HG02884 (cell line): ENCODE measurements around the gene TNC.

ENCODE experiments used
- ATAC-seq: cut with Tn5 transposase; IDR thresholded peaks from one replicate; pipeline ENCODE4 v1.9.1; 2021; ENCODE audit warnings: mild to moderate bottlenecking, moderate library complexity; ENCODE audit not compliant: unreplicated experiment

Gene TNC

DNA sequence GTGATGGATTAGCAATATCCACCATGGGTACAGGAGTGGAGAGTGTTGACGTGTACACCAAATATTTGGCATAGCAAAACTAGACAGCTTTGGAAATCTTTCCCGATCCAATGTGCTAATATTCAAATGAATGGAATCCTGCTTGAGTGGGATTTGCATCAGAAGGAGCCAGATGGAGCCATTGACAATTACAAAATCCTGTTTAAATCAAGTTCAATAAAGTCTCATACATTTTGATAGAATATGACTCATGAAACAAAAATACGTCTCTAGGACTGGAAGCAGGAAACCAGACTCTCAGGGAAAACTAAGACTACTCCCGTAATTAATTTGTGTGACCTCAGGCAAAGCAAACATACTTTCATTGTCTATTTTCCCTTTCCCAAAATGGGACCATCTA, 13.0 kb downstream of the TNC start:
- ATAC-seq: no peak

DNA sequence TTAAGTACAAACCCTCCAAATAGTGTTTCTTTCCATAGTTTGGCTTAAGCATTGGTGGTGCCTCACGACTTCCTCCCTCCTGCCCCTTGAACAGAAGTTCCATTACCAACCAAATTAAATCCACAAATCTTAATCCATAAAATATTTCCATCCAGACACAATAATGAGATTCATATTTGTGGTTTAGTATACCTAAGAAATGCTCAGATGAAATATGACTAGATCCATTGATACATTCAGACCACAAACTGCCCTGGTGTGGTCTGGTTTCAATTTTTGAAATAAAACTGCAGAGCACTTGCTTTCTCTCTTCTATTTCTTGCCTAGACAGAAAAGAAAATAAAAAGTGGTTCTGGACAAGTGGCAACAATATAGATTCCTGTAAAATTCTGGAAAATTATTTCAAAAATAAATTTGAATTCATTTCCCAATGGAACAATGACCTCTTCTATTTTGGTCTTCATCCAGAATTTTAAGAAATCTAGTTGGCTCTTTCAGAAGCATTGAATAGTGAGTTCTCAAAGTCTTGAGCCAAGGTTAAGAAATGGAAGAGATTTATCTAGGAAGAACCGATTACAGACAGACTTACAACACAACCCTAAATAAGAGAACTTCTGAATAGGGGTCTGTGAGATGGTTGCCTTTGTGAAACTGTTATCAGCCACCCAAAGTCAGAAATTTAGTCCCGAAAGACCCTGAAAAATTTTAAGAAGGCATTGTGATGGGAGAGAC, 14.0 kb downstream of the TNC start:
- no peak for ATAC-seq

DNA sequence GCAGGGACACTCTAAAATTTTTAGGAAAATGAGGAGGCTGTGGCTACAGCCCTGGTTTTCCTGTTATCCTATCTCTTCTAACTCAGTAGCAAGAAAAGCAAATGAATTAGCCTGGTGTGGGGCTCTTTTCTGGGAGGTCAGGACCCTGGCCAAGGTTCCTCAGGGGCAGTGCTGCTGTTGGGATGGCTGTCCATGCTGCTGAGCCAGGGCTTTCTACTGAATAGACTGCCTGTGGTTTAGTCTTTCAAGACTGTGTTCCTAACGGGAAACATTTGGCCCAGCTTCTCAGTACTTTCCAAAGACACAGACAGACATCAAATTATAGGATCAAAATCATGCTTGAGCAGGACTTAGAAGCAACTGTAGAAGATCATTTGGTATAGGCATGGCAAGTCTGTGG, 18.1 kb downstream of the TNC start:
- ATAC-seq: no peak

DNA sequence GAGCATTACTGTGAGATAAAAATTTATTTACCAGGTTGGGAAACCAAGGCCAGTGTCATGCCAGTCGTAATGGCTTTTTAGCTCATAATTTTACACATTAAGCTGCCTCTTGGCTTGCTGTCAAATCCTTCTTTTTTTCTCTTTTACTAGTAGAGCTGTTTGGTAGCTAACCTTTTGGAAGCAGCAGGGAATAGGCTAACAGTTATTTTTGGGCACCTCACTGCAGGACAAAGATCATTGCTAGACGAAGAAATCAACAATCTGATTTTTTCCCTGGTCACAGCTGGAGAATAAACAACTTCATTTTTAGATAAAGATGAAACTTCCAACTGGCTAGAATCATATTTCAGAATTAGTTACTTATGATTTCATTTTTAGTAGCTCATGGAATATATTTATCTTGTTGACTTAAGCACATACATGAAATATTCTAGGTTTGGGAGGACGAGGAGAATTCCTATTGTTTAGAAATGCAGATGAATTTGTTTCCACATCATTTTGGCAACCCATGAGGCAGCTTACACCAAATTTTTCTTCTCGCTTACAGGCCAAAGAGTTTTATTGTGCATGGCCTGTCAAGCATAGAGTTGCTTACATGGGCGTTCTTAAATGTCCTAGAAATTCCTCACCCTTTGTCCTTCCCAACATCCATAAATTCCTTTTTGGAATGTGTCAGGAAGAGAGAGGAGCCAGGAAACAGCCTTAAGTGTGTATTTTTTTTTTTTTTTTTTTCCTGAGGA, 19.6 kb downstream of the TNC start:
- ATAC-seq: no peak

DNA sequence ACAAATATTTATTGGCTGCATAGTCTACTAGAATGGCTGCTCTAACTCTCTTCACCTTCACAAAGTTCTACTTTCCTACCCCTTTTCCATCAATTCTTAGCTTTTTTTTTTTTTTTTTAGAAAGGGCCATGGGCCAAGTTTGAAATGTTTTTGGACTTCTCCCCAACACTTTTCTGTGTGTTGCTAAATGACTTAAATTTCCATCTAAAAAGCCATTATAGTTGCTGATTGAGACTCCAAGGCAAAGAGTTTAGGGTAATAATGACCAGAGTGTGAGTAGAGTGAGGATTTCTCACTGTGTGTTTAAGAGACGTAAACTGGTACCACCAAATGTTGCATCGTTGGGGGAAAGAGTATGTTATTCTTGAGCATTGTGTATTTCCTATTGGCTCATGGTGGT, 24.4 kb downstream of the TNC start:
- ATAC-seq: no peak

DNA sequence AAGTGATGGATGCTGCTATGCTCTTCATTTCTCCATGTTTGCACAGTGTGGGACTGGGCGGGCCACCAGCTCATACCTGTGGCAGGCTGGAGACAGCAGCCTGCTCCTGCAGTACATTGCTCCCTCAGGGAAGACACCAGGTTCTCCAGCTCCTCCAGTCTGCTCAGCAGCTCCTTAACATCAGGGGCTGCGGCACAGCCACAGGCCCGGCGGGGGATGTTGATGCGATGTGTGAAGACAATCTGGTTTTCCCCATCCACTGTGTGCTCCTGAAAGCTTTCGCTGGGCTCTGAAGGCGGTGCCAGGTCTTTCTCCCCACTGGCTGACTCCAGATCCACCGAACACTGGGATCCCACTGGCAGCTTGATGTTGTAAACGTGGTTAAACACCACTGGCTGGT, 27.5 kb downstream of the TNC start:
- no peak for ATAC-seq

DNA sequence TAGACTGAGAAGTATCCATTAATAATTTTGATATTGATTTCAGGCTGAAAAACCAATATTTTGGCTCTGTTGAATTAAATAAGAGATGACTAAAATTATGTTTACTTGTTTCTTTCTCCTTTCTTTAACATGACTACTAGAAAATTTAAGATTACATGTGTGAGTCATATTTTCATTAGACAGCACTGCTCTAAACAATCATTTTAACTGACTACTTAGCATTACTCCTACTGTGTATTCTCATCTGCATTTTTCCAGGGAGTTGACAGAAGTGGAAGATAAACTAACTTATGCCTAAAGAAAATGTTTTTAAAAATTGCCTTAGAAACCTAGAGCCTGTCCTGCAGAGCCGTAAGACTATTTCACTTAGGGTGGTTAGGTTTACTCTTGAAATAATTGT, 29.1 kb downstream of the TNC start:
- ATAC-seq: no peak

DNA sequence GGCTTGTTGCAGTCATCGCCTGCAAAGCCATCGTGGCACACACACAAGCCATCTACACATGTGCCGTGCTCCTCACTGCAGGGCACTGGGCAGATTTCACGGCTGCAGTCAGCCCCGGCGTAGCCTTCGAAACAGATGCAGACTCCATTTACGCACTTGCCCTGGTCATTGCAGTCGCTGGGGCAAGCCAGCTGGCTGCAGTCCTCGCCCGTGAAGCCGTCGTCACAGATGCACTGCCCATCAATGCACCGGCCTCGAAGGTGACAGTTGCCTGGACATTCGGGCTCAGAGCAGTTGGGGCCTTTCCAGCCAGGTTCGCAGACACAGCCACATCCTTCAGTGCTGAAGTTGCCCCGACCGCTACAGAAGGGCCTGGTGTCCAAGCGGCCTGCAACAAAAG, 31.1 kb downstream of the TNC start:
- ATAC-seq: no peak

DNA sequence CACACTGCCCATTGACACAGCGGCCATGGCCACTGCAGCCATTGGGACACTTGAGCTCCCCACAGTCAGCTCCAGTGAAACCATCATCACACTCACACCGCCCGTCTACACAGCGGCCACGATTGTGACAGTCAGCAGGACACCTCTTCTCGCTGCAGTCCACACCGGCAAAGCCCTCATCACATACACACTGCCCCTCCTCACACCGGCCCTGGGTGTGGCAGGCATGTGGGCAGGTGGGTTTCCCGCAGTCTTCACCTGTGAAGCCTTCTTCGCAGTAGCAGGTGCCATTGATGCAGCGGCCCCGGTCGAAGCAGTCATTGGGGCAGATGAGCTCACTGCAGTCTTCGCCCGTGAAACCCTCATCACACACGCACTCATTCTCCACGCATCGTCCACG, 31.5 kb downstream of the TNC start:
- ATAC-seq: no peak

DNA sequence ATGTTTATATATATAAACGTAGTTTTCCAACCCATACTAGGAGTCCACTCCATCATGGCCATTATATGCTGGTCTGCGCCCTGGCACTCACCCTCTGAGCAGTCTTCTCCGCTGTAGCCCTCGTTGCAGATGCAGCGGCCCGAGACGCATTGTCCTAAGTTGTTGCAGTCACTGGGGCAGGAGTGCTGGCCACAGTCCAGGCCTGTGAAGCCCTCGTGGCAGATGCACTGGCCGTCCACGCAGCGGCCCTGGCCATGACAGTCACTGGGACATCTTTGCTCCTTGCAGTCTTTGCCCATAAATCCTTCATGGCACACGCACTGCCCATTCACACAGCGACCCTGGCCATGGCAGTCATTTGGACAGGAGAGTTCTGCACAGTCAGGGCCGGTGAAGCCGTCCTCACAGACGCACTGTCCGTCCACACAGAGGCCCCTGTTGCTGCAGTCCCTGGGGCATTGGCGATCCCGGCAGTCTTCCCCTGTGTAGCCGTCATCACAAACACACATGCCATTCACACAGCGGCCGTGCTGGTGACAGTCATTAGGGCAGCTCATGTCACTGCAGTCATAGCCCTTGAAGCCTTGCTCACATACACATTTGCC, 32.1 kb downstream of the TNC start:
- no peak for ATAC-seq

DNA sequence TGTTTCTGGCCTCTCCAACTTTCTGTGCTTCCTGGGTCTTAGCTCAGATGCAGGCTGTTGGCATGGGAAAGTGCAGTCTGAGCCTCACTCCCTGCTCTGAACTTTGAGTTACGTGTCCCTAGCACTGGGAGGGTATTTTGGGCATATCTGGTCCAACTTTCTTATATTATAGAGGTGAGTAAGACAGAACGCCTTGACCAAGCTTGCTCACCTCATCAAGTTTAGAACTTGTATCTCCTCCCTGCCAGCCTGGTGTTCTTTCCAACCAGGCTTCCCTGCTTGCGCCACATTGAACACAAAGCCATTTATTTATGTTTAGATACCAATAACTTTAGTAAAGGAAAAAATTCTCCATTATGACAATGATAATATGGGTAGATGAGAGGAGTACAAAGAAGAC, 33.2 kb downstream of the TNC start:
- ATAC-seq: no peak

DNA sequence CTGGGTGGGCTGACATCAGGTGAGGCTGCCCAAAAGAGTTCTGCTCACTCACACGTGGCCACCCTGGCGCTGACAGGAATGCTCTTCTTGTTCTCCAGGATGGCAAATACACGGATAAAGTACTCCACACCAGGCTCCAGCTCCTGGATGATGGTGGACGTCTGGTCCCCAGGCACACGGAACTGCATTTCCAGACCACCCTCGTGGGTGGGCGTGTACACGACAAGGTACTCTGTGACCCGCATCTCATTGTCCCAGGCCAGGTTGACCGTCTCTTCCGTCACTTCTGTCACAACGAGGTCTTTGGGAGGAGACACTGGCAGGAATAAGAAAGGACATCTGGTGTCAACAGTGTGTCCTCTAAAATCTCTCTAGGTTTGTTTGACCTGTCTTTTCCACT, 33.8 kb downstream of the TNC start:
- no peak for ATAC-seq

DNA sequence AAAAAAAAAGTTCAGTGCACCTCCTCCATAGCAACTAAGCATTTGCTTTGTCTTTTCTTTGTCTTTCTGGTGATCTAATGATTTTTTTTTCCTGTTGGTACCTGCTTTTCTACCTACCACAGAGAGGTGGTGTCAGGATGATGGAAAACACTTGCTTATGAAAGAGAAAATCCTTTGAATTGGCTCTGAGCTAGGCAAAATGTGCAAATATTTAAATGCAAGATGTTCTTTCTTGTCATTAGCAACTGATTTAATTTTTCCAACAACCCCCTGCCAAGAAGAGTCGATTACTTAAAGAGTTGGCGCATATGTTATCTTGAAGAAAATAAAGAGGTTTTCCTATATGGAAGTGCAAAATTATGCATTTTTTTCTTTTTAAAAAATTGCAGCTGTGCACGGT, 37.7 kb downstream of the TNC start:
- ATAC-seq: no peak

DNA sequence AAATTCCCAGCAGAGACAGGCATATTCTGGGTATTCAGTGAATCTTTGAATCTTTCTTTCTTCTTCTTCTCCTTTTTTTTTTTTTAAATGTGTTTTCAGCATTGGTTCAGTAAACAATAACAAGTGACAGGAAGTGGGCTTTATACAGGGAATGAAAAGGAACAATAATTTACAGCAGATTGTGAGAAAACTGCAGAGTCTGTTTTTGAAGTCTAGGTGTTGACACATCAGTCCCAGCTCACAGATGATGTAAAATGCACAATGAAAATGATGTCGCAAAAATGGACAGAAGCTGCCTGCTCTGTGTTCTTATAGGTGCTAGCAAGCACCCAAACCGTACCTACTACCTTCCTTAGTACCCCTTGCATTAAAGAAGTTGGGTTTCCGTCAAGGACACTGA, 38.8 kb downstream of the TNC start:
- no peak for ATAC-seq

DNA sequence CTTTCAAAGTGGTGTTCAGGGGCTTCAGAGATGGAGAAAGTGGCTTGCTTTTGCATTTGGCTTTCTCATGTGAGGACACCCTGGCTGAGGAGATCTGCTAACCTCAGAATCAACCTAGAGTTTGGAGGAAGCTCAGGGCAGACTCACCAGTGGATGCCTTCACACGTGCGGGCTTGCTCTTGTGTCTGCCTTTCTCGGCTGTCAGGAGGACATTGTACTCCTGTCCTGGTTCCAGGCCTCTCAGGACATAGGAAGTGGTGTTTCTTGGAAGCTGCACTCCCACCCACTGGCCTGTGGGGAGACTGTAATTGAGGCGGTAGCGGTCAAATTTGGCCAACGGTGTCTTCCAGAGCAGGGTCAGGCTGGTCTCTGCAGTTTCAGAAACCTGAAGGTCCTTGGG, 44.5 kb downstream of the TNC start:
- ATAC-seq: no peak

DNA sequence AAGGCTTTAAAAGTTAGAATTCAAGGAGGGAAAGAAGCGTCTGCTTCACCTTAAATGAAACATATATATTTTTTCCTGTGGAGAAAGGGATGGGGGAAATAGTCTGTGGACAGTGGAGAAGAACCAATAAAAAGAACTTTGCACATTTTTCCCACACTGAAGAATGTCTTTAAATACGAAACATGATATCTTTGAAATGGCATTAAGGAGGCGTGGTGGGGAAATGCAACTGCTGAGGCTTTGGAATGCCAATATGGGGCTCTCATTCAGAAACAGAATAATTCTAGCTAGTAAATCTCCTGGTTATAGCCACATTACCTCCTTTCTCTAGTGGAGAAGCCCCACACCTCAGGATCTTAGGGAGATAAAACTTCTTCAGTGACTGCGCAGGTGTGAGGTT, 46.8 kb downstream of the TNC start:
- no peak for ATAC-seq

DNA sequence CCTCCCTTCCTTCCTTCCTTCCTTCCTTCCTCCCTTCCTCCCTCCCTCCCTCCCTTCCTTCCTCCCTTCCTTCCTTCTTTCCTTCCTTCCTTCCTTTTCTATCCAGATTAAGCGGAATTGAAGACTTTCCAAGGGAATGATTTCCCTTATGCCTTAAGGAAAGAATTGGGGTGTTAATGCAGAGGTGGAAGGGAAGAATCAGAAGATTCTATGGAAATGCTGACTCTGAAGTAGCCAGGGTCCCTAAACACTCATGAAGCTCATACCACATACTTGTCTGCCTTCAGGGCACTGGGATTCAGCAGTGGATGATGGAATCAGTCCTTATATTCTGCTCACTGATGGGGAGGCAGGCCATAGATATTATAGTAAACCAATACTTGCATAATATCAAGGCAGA, 48.2 kb downstream of the TNC start:
- no peak for ATAC-seq

DNA sequence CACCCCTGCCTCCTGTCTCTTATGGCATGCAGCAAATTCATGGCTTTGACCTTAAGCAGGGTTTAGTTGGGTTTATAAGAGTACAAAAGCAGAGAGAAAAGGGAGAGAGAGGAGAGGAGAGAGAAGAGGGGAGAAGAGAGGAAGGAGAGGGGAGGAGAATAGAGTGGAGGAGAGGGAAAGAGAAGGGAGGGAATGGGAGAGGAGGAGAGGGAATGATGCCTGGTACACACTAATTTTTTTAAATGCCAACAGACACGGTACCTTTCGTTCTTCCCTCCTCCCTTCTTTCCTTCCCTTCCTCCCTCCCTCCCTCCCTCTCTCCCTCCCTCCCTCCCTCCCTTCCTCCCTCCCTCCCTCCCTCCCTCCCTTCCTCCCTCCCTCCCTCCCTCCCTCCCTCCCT, 48.7 kb downstream of the TNC start:
- no peak for ATAC-seq

DNA sequence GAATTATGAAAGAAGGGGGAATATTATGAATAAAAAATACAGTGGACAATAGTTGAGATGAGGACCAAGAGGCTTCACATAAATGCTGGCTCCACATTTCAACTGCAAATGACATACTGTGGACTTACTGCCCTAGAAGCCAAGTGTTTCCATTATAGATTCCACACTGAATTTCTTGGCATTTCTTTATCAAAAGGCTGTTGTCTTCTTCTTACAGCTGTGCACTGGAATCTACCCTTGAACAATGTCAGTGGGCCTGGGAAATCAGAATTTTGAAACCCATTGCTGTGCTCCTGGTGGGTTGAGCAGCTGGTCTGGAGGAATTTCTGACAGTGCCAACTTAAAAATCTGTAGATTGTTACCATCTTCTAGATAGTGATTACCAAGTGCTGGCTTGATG, 49.9 kb downstream of the TNC start:
- ATAC-seq: no peak

DNA sequence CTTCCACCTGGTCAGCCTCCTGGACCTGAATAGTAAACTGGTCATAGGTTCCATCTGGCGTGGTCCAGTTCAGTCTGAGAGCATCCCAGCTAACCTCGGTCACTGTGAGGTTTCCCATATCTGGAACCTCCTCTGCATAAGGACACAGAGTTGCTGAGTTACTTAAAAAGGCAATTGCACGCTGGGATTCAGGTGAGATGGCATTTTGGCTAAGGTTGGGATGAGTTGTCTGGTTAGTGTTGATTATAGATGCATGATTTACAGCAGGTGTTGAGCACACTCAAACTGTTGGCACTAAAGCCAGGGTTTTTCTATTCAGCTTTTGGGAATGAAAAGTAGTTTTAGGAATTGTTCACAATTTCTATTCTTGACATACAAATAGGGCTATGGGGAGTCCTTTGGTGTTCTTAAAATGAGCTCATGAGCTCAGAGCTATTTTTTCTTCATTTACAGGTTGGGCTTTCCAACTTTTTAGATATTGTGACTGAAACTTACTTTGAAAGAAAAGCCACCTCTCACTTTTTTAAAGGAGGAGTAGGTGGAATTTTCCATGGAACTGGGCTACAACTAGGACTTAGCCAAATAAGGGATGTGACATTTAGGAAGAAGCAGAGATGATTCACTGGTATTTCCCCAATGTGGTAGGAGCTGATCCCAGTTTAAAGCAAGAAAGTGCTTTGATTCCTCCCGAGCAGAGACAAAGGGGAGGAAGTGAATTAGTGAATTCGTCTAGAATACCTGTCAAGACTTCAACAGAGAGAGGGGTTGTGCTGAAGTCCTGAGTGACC, 54.7 kb downstream of the TNC start:
- no peak for ATAC-seq

DNA sequence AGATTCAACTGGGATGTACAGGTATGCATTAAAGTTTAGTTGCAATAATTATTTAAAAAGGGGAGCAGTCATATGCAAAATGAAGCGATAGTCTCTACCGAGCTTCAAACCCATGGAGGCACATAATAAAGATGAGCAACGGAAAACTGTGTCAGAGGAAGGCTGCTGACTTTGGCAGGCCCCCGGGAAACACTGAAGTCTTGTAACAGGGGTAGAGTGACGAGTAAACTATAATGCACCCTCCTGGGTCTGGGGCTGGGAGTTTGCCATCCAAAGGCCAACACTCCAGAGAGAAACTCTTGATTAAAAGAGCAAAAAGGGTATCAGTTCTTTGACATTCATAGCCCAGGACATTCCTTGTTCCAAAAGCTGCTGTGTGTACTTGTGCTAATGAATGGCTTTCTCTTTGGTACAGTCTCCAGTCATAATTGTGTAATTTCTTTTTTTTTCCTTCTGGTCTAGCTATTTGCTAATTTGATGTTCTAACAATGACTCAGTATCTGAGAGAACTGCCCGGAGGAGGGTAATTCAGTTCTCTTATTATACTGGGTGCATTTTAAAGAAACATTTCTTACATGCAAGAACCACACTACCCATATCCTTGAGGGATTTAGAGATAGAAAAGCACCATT, 59.2 kb downstream of the TNC start:
- ATAC-seq: no peak
